Measurements from ENCODE around the gene C11orf21. TPM values are rescaled to one million over a fixed set of nuclear protein-coding genes. Genes with fewer than 3 reads are reported as not detected.

Gene C11orf21
- total and polyA plus RNA-seq, 9 of the 15 experiments (the other 6 are each of a cell fraction or from before 2014, with no cell fraction given), result 0.10 to 2.6 (median 2.0) TPM

DNA sequence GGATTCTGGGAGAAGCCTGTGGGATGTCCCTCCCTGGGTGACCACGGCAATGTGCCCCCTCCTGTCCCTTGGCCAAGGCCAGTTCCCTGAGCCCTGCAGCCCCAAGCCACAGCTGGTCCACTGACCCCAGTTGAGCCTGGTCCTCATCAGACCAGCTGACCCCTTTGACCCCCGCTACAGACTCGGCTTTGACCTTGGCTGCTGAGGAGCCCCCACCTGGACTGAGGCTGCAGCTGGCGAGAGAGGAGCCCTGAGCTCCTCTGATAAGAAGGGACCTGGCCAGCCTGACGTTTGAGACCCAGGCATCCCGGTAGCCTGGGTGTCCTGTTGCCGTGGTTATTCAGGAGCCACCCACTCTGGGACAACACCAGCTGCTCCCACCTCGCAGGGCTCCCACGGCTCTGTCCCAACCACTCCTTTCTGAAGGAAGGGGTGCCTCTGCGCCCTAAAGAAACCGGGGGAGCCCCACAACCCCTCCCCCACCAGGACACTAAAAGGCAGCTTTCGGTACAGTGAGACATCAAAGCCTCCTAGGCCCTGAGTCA is 34.3 kb downstream of the C11orf21 start:
- ChIA-PET POLR2A (no interaction called here), CTCF (ENCODE audit: low intra/inter-chr PET ratio) (no interaction called here)
- H3K27ac ChIP-seq (ENCODE audit: extremely low read depth, low read depth, low read length), result no peak overlapping the region
- peaks cover 6% of the 10 kb centered on the region; the same call in 1 of the 2 replicates for H4K20me1 ChIP-seq (replicated peaks; ENCODE audit: control insufficient read depth, insufficient read depth, low read length)
- no peaks in the 10 kb centered on the region for H3K36me3 ChIP-seq (ENCODE audit: control insufficient read depth, insufficient read depth, low read length)
- in situ Hi-C loops (cut with MboI) (no loop called here), intact Hi-C loops (cut with micrococcal nuclease) (no loop called here)
- peak; percentile 38 to 53 (median 48) for DNase-seq (ENCODE audit: extremely low read depth in 1 of 4, low spot score in 3 of 4)
- peaks cover 8 to 61% of the 10 kb centered on the region in 2 experiments; a peak in 4 of 5 replicates for H3K4me1 ChIP-seq (replicated peaks in 1 of 2; ENCODE audit: control insufficient read depth in 2 of 2, insufficient read depth in 2 of 2, low read length in 2 of 2)
- H3K9ac ChIP-seq (ENCODE audit: insufficient read depth in 1 of 2, low read depth in 2 of 2, low read length in 2 of 2), result no peak overlapping the region
- no peaks in the 10 kb centered on the region for H3K9me3 ChIP-seq (replicated peaks; ENCODE audit: control insufficient read depth, insufficient read depth, low read depth, low read length)
- peak; percentile 54 for TF ChIP-seq CBFA2T2 (conservative IDR thresholded peaks at IDR 0.05)
- TF ChIP-seq CBFA2T3 (IDR thresholded peaks at IDR 0.05), result peak; percentile 66
- TF ChIP-seq TAL1 (IDR thresholded peaks at IDR 0.05), result peak; percentile 22; the same call in 1 of the 2 replicates
- TF ChIP-seq CREM (IDR thresholded peaks at IDR 0.05; ENCODE audit: low read depth), result no peak
- TF ChIP-seq ZNF408 (CRISPR knock-in tag; IDR thresholded peaks at IDR 0.05; ENCODE audit: low read depth), result no peak
- no peak for FAIRE-seq
- H3K4me3 ChIP-seq, result no peak overlapping the region
- no peak for ATAC-seq
- no peaks in the 10 kb centered on the region for H3K9me1 ChIP-seq (ENCODE audit: control insufficient read depth, insufficient read depth, low read length)
- 13% methylated on average over 12 of the region's 12 CpGs for WGBS (ENCODE audit: insufficient coverage, low coverage, missing lambda C conversion rate)
- BruUV-seq (replicated peaks), result no TSS peak
- H3K4me2 ChIP-seq (ENCODE audit: insufficient read depth, low read length), result no peak overlapping the region
- no peaks in the 10 kb centered on the region for H3K79me2 ChIP-seq (ENCODE audit: control insufficient read depth, insufficient read depth, low read length)
- H2AFZ ChIP-seq (ENCODE audit: low read depth, low read length), result no peak overlapping the region
- peaks cover 6 to 81% of the 10 kb centered on the region in 2 experiments; a peak in 3 of 5 replicates for H3K27me3 ChIP-seq (ENCODE audit: control insufficient read depth in 2 of 2, insufficient read depth in 2 of 2, low read length in 2 of 2)

DNA sequence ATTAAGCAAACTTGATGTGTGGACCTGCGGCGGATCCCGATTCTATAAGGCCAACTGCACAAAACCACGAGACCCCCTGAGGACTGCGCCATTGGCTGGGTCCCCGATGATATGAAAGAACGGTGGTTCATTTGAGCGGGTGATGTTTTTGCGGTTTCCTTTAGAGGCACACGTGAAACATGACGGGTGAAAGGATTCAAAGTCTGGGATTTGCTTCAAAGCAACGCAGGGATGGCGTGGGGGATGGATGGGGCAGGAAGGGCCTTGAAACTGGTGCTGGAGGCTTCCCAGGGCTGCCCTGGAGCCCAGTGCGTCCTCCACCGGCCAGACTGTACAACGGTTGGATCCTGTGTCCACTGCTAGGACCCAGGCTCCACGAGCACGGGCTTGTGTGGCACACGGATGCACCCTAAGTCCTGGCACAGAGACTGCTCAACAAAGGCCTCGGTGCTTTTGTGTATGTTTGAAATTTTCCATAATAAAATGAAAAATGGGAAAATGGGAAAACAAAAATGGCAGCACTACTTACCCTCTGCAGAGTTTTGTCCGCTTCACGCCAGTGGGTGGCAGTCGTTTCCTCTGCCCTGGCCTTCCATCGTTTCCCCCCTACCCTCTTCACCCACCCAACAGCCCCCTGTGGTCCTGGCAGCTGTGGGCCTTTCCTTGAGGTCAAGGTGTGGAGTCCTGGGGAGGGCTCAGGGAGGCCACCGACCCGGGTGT is 35.0 kb downstream of the C11orf21 start:
- ChIA-PET CTCF (ENCODE audit: low intra/inter-chr PET ratio) (no interaction called here), POLR2A (no interaction called here)
- intact Hi-C loops (cut with micrococcal nuclease) (no loop called here), in situ Hi-C loops (cut with MboI) (no loop called here)
- H3K9me3 ChIP-seq (replicated peaks; ENCODE audit: control insufficient read depth, insufficient read depth, low read depth, low read length), result no peaks in the 10 kb centered on the region
- TF ChIP-seq, protein P1, sequence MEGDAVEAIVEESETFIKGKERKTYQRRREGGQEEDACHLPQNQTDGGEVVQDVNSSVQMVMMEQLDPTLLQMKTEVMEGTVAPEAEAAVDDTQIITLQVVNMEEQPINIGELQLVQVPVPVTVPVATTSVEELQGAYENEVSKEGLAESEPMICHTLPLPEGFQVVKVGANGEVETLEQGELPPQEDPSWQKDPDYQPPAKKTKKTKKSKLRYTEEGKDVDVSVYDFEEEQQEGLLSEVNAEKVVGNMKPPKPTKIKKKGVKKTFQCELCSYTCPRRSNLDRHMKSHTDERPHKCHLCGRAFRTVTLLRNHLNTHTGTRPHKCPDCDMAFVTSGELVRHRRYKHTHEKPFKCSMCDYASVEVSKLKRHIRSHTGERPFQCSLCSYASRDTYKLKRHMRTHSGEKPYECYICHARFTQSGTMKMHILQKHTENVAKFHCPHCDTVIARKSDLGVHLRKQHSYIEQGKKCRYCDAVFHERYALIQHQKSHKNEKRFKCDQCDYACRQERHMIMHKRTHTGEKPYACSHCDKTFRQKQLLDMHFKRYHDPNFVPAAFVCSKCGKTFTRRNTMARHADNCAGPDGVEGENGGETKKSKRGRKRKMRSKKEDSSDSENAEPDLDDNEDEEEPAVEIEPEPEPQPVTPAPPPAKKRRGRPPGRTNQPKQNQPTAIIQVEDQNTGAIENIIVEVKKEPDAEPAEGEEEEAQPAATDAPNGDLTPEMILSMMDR (IDR thresholded peaks at IDR 0.05 in 2 of 3, conservative IDR thresholded peaks at IDR 0.05 in 1 of 3; ENCODE audit: insufficient read depth in 2 of 3, low read depth in 1 of 3, low read length in 3 of 3), result peak in 1 of 3 experiments; percentile 28; a peak in 3 of 6 replicates
- TF ChIP-seq ZNF644 (tag; IDR thresholded peaks at IDR 0.05; ENCODE audit: low read depth) (no peak), RAD21 (CRISPR knock-in tag; conservative IDR thresholded peaks at IDR 0.05 in 1 of 2, IDR thresholded peaks at IDR 0.05 in 1 of 2) (peak in 1 of 2 experiments; percentile 19; a peak in 1 of 4 replicates)
- FAIRE-seq, result no peak
- H3K27ac ChIP-seq (ENCODE audit: extremely low read depth, low read depth, low read length), result no peak overlapping the region
- no peak overlapping the region for H2AFZ ChIP-seq (ENCODE audit: low read depth, low read length)
- H3K4me1 ChIP-seq (replicated peaks in 1 of 2; ENCODE audit: control insufficient read depth in 2 of 2, insufficient read depth in 2 of 2, low read length in 2 of 2), result peaks cover 8 to 59% of the 10 kb centered on the region in 2 experiments; a peak in 4 of 5 replicates
- H3K4me2 ChIP-seq (ENCODE audit: insufficient read depth, low read length), result no peak overlapping the region
- H3K9me1 ChIP-seq (ENCODE audit: control insufficient read depth, insufficient read depth, low read length), result no peaks in the 10 kb centered on the region
- no peak for DNase-seq (ENCODE audit: extremely low read depth in 1 of 4, low spot score in 3 of 4)
- 33% methylated on average over 25 of the region's 26 CpGs for WGBS (ENCODE audit: insufficient coverage, low coverage, missing lambda C conversion rate)
- H4K20me1 ChIP-seq (replicated peaks; ENCODE audit: control insufficient read depth, insufficient read depth, low read length), result peaks cover 6% of the 10 kb centered on the region; the same call in 1 of the 2 replicates
- no peaks in the 10 kb centered on the region for H3K36me3 ChIP-seq (ENCODE audit: control insufficient read depth, insufficient read depth, low read length)
- H3K79me2 ChIP-seq (ENCODE audit: control insufficient read depth, insufficient read depth, low read length), result no peaks in the 10 kb centered on the region
- H3K27me3 ChIP-seq (ENCODE audit: control insufficient read depth in 2 of 2, insufficient read depth in 2 of 2, low read length in 2 of 2), result peaks cover 6 to 80% of the 10 kb centered on the region in 2 experiments; a peak in 3 of 5 replicates
- no peak overlapping the region for H3K4me3 ChIP-seq
- ATAC-seq, result no peak
- BruUV-seq (replicated peaks), result no TSS peak
- H3K9ac ChIP-seq (ENCODE audit: insufficient read depth in 1 of 2, low read depth in 2 of 2, low read length in 2 of 2), result no peak overlapping the region

Data from K562 (cell line).